ENCODE data around the gene PTPA. TPM values are rescaled to one million over a fixed set of nuclear protein-coding genes. Genes with fewer than 3 reads are reported as not detected.

The PTPA gene
- total RNA-seq, 2 donors from 2014 or later: 93.1 to 109 TPM

DNA sequence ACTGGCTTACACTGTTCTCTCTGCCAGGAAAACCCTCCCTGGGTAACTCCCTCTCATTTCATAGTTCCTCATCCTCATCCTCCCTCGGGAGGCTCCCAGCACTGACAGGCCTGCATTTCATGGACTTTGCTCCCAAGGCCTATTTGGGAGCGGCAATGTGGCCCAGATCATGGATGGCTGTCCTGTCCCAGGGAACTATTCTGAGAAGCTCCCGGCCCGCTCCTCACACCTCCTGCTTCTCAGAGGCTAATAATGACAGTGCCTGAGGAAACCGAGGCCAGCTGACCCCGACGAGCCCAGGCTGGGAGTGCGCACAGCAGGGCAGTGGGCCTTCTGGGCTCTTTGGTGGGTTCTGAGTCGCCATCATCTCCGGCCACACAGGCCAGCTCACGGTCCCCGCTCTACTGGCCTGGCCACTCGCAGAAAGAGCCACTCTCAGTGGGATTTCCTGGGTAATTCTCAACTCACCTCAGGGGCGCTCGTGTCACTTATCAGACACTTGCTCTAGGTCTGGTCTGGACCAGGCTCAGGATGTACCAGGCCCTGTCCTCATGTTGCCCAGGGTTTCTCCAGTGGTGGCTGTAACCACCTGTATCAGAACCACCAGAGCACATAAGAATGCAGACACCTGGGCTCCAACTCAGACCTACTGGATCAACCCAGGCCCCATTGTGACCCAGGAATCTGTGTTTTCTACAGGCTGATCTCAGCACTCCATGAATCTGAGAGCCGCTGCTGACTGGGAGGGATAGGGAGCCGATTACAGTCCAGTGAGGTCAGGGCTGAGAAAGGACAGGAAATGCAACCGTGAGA lies 32.3 kb upstream of the PTPA start:
- DNase-seq (ENCODE audit: low spot score in 2 of 2) (no peak), ATAC-seq (no peak)
- no peaks in the 10 kb centered on the region for H3K9me3 Mint-ChIP-seq
- peak overlapping the region; percentile 65 for H3K27ac Mint-ChIP-seq
- H3K36me3 Mint-ChIP-seq: no peaks in the 10 kb centered on the region

- no peak for ATAC-seq
- H3K9me3 Mint-ChIP-seq: no peaks in the 10 kb centered on the region
- no peak for DNase-seq (ENCODE audit: low spot score in 2 of 2)
- peak overlapping the region in 1 of 2 donors; percentile 77 for H3K27ac Mint-ChIP-seq
- H3K36me3 Mint-ChIP-seq: no peaks in the 10 kb centered on the region
Measured at GRCh38 chr9:129079829-129080228, 31.4 kb upstream of the PTPA start.

GRCh38 chr9:129080298-129080600 lies 31.0 kb upstream of the PTPA start:
- Mint-ChIP-seq H3K9me3 (no peaks in the 10 kb centered on the region), H3K27ac (peak overlapping the region; percentile 77 to 90), H3K36me3 (no peaks in the 10 kb centered on the region)
- ATAC-seq (no peak), DNase-seq (ENCODE audit: low spot score in 2 of 2) (no peak)

DNA sequence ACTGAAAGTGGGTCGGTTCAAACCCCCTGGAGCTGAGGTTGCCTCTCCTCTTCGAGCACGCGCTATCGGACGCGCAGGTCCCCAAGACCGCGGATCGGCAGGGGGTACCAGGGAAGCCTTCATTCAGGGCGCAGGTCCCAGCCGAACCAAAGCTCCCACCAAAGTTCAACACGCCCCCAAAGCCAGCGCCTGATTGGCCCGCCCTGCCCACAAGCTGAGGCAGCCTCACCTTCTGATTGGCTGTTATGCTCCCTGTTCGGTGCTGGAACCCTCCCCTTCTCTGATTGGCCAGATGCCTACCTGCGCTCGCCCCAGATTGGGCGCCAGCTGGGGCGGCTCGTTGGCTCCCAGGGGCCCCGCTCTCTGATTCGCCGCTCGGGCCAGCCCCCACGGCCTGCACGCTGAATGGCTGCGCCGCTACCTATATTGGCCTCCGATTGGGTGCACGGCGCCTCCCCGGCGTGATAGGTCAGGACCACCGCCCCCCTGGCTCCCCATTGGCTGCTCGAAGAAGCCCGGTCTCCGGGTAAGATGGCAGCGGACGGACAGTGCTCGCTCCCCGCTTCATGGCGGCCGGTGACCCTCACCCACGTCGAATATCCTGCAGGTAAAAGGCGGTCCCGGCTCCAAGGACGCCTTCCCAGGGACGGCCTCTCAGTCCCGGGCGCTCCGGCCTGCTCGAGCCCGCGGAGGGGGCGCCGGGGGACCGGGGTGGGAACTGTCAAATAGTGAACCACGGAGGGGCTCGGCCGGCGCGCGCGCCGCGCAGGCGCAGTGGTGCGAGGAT lies 30.4 kb upstream of the PTPA start, which contains the start of gene DOLPP1:
Gene DOLPP1 (plus strand): TSS at position 511 of the 787 bp plus-strand sequence. CDS start 21 bp downstream, at position 532.
- Mint-ChIP-seq H3K36me3 (no peaks in the 10 kb centered on the region), H3K9me3 (no peaks in the 10 kb centered on the region), H3K27ac (peak within 1 kb of the TSS; percentile 77 to 90)
- ATAC-seq (peak; percentile 96 to 98), DNase-seq (ENCODE audit: low spot score in 2 of 2) (peak; percentile 98 to 100)

GRCh38 chr9:129081388-129081904 lies 29.8 kb upstream of the PTPA start:
- DNase-seq (ENCODE audit: low spot score in 2 of 2) (no peak), ATAC-seq (no peak)
- Mint-ChIP-seq H3K36me3 (no peaks in the 10 kb centered on the region), H3K27ac (peak overlapping the region; percentile 60 to 77), H3K9me3 (no peaks in the 10 kb centered on the region)

DNA sequence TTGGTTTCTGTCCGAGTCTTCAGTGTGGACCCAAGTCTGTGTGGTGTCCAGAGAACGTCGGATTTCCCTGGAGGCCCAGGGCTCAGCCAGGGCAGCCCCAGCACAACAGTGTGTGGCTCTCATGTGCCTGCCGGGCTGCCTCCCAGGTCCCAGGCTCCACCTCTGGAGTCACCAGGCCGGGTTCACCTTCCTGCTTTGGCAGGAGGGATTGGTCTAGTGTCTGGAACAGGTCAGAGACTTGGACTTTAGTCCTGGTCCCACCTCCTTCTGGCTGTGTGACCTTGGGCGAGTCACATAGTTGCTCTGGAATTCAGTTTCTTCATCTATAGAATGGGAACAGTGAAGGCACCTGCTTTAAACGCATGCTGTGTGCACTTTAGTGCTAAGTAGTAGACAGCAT lies 27.1 kb upstream of the PTPA start:
- H3K27ac Mint-ChIP-seq: no peak overlapping the region
- H3K9me3 Mint-ChIP-seq: no peaks in the 10 kb centered on the region

DNA sequence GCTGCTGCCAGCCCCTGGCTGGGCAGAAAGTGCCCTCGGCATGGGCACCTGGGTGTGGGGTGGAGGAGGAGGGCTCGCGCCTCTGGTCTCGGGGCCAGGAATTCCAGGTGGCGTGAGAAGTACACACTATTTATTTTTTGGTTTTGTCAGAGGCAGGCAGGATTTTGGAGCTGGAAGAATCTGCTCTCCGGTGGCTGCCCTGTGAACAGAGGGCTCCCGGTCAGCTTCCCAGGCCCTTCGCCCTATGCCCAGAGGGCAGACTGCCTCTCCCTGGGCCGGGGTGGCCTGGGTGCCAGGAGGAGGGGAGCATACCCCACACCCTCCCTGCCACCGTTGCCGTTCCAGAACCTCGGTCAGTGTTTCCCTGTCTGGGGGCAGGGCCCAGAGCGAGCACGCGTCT lies 22.0 kb upstream of the PTPA start:
- H3K27ac Mint-ChIP-seq: no peak overlapping the region
- no peaks in the 10 kb centered on the region for H3K36me3 Mint-ChIP-seq
- H3K9me3 Mint-ChIP-seq: no peaks in the 10 kb centered on the region
- DNase-seq (ENCODE audit: low spot score in 2 of 2) (no peak), ATAC-seq (no peak)

More for the DNA sequence above, 27.1 kb upstream of the PTPA start:
- H3K36me3 Mint-ChIP-seq: no peaks in the 10 kb centered on the region
- DNase-seq (ENCODE audit: low spot score in 2 of 2): no peak
- no peak for ATAC-seq

- peak overlapping the region; percentile 2 to 68 for H3K27ac Mint-ChIP-seq
Measured at GRCh38 chr9:129093602-129094386, 17.4 kb upstream of the PTPA start.

GRCh38 chr9:129094387-129095169 lies 16.6 kb upstream of the PTPA start:
- ATAC-seq (no peak), DNase-seq (ENCODE audit: low spot score in 2 of 2) (no peak)
- no peaks in the 10 kb centered on the region for H3K36me3 Mint-ChIP-seq
- H3K9me3 Mint-ChIP-seq: no peaks in the 10 kb centered on the region
- H3K27ac Mint-ChIP-seq: peak overlapping the region; percentile 2 to 68

More at GRCh38 chr9:129093602-129094386, 17.4 kb upstream of the PTPA start:
- ATAC-seq: no peak
- no peak for DNase-seq (ENCODE audit: low spot score in 2 of 2)
- Mint-ChIP-seq H3K9me3 (no peaks in the 10 kb centered on the region), H3K36me3 (no peaks in the 10 kb centered on the region)

DNA sequence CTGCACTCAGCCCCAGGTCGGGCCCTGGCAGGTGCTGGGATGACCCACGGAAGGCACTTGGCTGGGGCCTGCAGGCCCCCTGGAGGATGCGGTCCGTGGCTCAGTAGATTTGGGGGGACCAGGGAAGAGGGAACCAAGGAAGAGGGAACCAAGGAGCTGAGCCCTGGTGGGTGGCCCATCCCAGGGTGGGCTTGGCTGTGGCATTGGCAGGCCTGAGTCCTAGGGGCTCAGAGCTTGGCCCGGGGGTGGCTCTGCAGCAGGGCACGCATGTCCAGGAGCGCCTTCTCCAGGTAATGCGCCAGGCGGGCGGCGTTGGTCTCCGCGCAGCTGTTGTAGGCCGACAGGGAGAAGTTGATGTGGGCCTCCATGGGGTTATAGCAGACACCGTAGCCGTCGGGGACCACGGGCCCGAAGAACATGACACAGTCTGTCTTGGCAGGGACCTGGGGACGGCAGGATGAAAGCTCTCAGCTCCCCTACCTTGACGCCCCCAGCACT lies 16.0 kb upstream of the PTPA start:
- no peaks in the 10 kb centered on the region for H3K9me3 Mint-ChIP-seq
- ATAC-seq (no peak), DNase-seq (ENCODE audit: low spot score in 2 of 2) (no peak)
- H3K27ac Mint-ChIP-seq: no peak overlapping the region
- no peaks in the 10 kb centered on the region for H3K36me3 Mint-ChIP-seq

GRCh38 chr9:129095908-129096307 lies 15.3 kb upstream of the PTPA start:
- no peaks in the 10 kb centered on the region for H3K36me3 Mint-ChIP-seq
- DNase-seq (ENCODE audit: low spot score in 2 of 2): no peak
- no peak for ATAC-seq
- peak overlapping the region in 1 of 2 donors; percentile 55 for H3K27ac Mint-ChIP-seq
- H3K9me3 Mint-ChIP-seq: no peaks in the 10 kb centered on the region

DNA sequence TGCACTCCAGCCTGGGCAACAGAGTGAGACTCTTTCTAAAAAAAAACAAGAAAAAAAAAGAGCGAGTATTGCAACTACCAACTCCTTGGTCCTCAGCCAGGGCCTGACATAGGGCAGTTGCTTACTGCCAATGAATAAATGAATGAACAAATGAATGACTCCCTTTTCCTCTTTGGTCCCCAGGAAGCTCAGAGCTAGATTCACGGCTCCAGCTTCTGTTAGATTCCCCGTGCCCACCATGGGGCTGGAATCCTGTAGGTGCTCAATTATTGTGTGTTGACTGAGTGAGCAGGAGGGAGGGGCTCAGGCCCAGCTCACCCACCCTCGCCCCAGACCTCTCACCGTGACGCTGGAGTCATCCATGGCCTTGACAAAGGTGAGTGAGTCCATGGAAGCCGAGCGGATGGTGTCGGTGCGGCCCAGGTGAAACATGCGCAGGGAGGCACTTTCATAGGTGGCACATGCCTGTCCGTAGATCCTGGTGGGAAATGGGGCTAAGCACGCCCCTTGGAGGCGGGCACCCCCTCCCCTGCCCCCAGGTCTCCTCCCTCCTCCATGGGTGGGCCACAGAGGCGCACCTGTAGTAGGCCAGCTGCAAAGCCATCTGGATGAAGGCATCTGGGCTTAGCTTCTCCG lies 13.4 kb upstream of the PTPA start:
- no peaks in the 10 kb centered on the region for H3K9me3 Mint-ChIP-seq
- ATAC-seq (no peak), DNase-seq (ENCODE audit: low spot score in 2 of 2) (no peak)
- H3K36me3 Mint-ChIP-seq: no peaks in the 10 kb centered on the region
- H3K27ac Mint-ChIP-seq: no peak overlapping the region

DNA sequence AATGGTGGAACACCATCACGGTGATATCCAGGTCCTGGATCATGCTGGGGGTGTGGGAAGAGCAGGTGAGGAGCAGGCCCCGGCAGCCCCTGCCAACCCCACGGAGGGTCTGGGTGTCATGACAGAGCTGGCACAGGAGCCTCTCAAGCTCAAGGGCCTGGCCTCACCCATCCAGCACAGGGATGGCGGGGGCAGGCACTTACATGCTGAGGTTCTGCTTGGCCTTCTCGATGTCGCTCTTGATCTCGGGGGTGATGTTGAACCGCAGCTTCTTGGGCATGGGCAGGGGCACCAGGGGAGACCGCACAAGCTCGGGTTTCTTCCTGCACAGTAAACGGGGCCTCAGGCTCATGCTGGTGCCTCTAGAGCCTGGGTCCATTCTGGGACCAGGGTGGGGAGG lies 12.9 kb upstream of the PTPA start:
- ATAC-seq: no peak
- no peaks in the 10 kb centered on the region for H3K36me3 Mint-ChIP-seq

GRCh38 chr9:129100383-129101169 lies 10.6 kb upstream of the PTPA start:
- DNase-seq (ENCODE audit: low spot score in 2 of 2) (no peak), ATAC-seq (no peak)
- Mint-ChIP-seq H3K27ac (no peak overlapping the region), H3K36me3 (no peaks in the 10 kb centered on the region), H3K9me3 (no peaks in the 10 kb centered on the region)

More for the DNA sequence above, 12.9 kb upstream of the PTPA start:
- Mint-ChIP-seq H3K27ac (no peak overlapping the region), H3K9me3 (no peaks in the 10 kb centered on the region)
- DNase-seq (ENCODE audit: low spot score in 2 of 2): no peak

DNA sequence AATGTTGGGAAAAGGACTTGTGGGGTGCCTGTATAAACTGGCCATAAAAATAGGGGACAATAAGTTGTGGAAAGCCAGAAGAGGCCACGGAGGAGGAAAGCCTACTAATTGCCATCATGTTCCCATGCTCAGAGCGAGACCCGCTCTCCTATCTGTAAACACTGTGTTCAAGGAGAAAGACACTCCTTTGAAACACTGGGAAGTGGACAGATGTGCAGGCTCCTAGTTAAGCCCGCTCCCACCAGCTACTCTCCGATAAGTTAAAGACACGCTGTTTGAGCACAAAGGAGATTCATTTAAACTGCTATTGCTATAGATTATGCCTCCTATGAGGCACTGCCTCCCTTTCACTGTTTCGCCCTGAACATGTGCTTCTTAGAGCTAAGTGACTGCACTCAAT lies 9.9 kb upstream of the PTPA start:
- DNase-seq (ENCODE audit: low spot score in 2 of 2): no peak
- H3K9me3 Mint-ChIP-seq: no peaks in the 10 kb centered on the region
- H3K27ac Mint-ChIP-seq: no peak overlapping the region
- no peak for ATAC-seq
- no peaks in the 10 kb centered on the region for H3K36me3 Mint-ChIP-seq
